Epithelial cell of prostate (primary cell): ENCODE results near the gene CA4.
"Not testable (repeated sequence)": the region's sequence is repeated elsewhere in the genome, so short reads cannot be mapped to it uniquely, and the experiment has no call there.

Experiments used
- DNase-seq: peaks from one replicate; pipeline ENCODE4 v3.0.0-alpha.2; 2011; ENCODE audit warnings: low read depth, low spot score
- H3K27ac ChIP-seq: fragments of 450-650 bp; 2 replicates; pipeline ENCODE4 v1.5.1; 2017; ENCODE audit warnings: mild to moderate bottlenecking

Gene CA4

DNA sequence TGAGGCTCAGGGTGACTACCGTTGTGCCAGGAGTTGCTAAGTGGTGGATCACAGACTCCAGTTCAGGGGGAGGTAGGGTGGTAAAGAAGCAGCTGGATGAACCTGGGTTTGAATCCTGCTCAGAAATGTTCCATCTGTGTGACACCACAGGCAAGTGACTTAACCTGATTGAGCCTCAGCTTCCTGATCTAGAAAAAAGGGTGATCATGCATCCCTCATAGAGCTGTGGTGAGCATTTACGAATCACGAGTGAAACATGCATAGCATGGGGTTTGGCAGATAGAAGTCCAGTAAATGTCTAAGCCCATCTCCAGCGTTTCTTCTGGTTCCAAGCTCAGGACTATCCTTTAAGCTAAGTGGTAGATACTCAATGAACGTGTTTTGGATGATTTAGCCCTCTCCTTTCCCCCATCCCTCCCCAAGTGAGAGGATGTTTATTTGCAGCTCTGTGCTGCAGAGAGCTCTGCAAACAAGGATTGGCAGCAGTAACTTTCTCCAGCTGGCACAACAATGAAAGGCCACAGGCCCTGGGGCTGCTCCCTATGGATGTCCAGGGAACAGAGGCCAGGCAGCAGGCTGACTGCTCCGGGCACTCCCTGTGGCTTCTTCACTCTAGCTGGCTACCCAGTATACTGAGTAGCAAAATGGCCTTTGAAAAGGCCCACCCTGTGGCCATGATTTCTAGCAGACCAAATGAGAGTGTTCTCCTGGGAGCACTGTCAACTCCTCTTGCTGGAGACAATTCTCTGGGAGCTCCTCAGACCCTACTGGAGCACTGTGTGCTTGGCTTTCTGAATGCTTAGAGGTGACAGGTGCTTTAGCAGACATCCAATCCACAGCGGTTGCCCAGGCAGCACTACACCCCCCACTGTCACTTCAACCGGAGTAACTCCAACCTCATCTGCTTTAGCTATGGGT lies 21.3 kb downstream of the CA4 start:
- H3K27ac ChIP-seq, result peak overlapping the region; percentile 57
- no peak for DNase-seq

GRCh38 chr17:60171753-60172079 lies 21.9 kb downstream of the CA4 start:
- no peak for DNase-seq
- no peak overlapping the region for H3K27ac ChIP-seq

DNA sequence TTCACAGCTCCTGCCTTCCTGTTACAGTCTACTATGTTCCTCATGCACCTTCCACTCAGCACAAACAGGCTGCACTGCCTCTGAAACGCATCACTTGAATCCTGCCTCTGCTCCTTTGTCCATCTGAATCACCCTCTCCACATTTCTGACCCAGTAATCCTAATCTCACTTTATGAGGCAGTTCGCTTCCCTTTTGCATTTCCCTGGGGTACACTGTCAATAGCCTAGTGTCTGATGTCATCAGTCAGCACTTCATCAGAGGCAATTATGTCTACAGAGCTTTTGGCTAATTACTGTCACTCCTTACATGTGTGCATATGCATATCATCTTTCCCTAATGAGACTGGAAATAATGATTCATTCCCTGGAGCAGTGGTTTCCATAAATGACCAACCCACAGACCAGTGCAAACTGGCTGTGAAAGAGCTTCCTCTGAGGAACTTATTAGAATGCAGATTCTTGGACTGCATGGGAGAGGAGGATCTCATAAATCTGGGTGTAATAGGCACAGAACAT lies 23.6 kb downstream of the CA4 start:
- H3K27ac ChIP-seq, result peak overlapping the region; percentile 8
- no peak for DNase-seq

- DNase-seq, result no peak
Observed at GRCh38 chr17:60174035-60174434, 24.3 kb downstream of the CA4 start.

DNA sequence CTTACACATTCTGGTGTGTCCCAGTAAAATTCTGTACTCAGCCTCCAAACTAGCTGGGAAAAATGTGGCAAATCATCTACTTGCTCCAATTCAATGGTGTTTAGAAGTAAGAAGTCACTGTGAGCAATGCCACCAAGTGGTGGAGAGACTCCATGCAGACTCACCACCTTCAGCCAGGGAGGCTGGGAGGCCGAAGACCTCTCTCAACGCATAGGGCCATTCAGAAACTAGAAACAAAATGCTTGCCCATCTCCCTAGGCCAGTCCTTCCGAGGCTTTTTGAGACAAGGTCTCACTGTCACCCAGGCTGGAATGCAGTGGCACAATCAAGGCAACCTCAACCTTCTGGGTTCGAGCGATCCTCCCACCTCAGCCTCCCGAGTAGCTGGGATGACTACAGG lies 25.0 kb downstream of the CA4 start:
- H3K27ac ChIP-seq, DNase-seq: not testable (repeated sequence)

More at GRCh38 chr17:60174035-60174434, 24.3 kb downstream of the CA4 start:
- no peak overlapping the region for H3K27ac ChIP-seq

DNA sequence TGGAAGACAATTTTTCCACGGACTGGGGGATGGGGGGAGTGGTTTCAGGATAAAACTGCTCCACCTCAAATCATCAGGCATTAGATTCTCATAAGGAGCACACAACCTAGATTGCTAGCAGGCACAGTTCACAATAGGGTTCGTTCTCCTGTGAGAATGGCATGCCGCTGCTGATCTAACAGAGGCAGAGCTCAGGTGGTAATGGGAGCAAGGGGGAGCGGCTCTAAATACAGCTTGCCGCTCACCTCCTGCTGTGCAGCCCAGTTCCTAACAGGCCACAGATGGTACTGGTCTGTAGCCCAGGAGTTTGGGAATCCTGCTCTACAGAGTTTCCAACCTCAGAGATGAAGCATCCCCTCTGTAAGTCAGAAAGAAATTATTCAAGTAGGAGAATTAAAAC lies 27.0 kb downstream of the CA4 start:
- not testable (repeated sequence) for DNase-seq, H3K27ac ChIP-seq

DNA sequence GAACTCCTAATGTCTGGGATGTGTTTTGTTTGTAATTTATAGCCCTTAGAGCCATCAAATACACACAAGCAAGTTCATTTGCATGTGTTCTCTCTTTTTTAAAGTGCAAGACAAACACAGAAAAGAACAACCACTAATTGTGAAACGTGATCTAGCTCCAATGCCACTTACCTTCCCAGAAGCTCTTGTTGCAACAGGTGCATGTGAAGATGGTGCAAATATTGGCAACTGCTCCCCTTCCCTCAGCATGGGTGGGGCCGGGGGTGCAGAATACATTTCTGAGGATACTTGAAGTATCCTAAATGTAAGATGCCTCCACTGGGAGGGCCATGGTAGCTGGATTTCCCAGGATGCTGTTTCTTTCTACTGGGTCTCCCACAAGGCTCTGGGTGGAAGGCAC lies 28.4 kb downstream of the CA4 start:
- not testable (repeated sequence) for H3K27ac ChIP-seq, DNase-seq

GRCh38 chr17:60180380-60180779 lies 30.6 kb downstream of the CA4 start:
- DNase-seq, H3K27ac ChIP-seq: not testable (repeated sequence)

- not testable (repeated sequence) for H3K27ac ChIP-seq, DNase-seq
Observed at GRCh38 chr17:60186372-60186771, 36.6 kb downstream of the CA4 start.

- DNase-seq, result not testable (repeated sequence)
- H3K27ac ChIP-seq, result peak overlapping the region; percentile 36
Observed at GRCh38 chr17:60186846-60187745, 37.3 kb downstream of the CA4 start.

- DNase-seq, result no peak
- no peak overlapping the region for H3K27ac ChIP-seq
Observed at GRCh38 chr17:60188759-60189158, 39.0 kb downstream of the CA4 start.

DNA sequence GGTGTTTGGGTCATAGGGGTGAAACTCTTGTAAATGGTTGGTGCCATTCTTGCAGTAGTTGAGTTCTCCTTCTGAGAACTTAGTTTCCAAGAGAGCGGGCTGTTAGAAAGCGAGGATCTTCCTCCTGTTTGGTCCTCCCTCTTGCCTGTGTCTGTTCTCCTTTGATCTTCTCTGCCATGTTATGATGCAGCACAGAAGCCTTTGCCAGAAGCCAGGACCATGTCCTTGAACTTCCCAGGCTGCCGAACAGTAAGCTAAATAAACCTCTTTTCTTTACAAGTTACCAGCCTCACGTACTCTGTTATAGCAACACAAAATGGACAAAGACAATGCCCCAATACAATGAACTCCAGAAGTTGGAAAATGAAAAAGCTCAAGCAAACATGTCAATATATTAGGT lies 40.3 kb downstream of the CA4 start:
- not testable (repeated sequence) for DNase-seq, H3K27ac ChIP-seq

GRCh38 chr17:60193032-60193431 lies 43.3 kb downstream of the CA4 start:
- not testable (repeated sequence) for H3K27ac ChIP-seq, DNase-seq

- no peak for DNase-seq
- no peak overlapping the region for H3K27ac ChIP-seq
Observed at GRCh38 chr17:60193482-60193881, 43.7 kb downstream of the CA4 start.

DNA sequence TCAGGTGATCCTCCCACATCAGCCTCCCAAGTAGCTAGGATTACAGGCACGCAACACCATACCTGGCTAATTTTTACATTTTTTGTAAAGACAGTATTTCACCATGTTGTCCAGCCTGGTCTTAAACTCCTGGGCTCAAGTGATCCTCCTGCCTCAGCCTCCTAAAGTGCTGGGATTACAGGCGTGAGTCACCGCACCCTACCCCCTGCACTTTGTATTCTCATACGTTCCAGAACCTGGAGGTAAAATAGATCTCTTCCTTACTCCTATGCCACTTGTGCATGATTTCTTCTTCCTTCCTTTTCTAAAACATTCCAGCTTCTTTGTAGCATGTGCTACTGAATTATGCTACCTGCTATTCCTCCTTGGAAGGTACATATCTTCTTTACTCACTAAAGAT lies 44.4 kb downstream of the CA4 start:
- not testable (repeated sequence) for H3K27ac ChIP-seq, DNase-seq

- not testable (repeated sequence) for DNase-seq, H3K27ac ChIP-seq
Observed at GRCh38 chr17:60198630-60199029, 48.9 kb downstream of the CA4 start.

DNA sequence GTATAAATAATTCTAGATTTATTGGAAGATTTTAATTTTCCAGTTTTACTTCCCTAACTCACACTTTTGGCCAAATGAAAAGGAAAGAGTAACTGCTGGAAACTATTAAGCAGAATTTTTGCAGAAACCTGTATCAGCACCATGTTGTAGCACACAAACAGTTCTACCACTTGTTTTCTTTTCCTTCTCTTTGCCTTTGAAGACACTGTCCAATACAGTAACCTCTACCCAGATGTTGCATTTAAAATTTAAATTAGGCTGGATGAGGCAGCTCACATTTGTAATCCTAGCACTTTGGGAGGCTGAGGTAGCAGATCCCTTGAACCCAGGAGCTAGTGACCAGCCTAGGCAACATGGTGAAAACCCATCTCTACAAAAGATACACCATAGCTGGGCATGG lies 56.0 kb downstream of the CA4 start:
- H3K27ac ChIP-seq, DNase-seq: not testable (repeated sequence)

- DNase-seq, H3K27ac ChIP-seq: not testable (repeated sequence)
Observed at GRCh38 chr17:60208302-60208701, 58.5 kb downstream of the CA4 start.
